ENCODE data around the gene ATG2A.

DNA sequence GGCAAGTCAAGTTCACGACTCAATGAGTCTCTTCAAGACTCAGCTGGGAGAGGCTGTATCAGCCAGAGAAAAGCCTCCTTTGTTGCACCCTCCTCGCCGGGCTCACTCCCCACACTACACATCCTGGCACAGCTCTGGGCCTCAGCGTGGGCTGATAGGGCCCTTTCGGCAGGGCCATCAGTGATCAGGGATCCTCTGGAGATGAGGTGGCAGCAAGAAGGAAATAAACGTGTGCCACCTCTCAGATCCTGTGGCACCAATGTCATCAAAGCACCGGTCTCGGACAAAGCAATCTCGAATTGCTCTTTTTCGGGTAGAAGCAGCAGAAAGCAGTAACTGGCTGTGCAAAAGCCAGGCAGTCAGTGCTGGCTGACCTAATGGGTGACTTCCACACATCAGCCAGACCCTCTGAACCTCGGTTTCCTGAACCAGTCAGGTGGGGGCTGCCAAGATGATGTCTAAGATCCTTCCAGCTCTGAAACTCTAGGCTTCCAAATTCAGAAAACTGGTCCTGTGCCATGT, 40.7 kb downstream of the ATG2A start:
- TF ChIP-seq, protein P1, sequence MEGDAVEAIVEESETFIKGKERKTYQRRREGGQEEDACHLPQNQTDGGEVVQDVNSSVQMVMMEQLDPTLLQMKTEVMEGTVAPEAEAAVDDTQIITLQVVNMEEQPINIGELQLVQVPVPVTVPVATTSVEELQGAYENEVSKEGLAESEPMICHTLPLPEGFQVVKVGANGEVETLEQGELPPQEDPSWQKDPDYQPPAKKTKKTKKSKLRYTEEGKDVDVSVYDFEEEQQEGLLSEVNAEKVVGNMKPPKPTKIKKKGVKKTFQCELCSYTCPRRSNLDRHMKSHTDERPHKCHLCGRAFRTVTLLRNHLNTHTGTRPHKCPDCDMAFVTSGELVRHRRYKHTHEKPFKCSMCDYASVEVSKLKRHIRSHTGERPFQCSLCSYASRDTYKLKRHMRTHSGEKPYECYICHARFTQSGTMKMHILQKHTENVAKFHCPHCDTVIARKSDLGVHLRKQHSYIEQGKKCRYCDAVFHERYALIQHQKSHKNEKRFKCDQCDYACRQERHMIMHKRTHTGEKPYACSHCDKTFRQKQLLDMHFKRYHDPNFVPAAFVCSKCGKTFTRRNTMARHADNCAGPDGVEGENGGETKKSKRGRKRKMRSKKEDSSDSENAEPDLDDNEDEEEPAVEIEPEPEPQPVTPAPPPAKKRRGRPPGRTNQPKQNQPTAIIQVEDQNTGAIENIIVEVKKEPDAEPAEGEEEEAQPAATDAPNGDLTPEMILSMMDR (IDR thresholded peaks at IDR 0.05), result no peak
- no peak for TF ChIP-seq POLR2A (IDR thresholded peaks at IDR 0.05)
